Thyroid gland (tissue), 4 donors: ENCODE data around the gene HIPK3. TPM values are rescaled to one million over a fixed set of nuclear protein-coding genes. Genes with fewer than 3 reads are reported as not detected.

ENCODE experiments used
- DNase-seq, 2 donors: peaks; one replicate each; pipeline ENCODE4 v3.0.0-alpha.2; 2019
- H3K27ac ChIP-seq, 3 donors: fragments of 200-600 bp; sonication (generic); 1 replicate in 2 of 3; 2 replicates in 1 of 3; pipeline ENCODE4 v1.5.1; 2016 to 2019; ENCODE audit warnings: mild to moderate bottlenecking in 1 of 3, moderate library complexity in 1 of 3
- H3K27me3 ChIP-seq: fragments of 200-600 bp; sonication (generic); one replicate; pipeline ENCODE4 v1.5.1; 2019
- H3K36me3 ChIP-seq, 2 donors: fragments of 200-600 bp; sonication (generic); one replicate each; pipeline ENCODE4 v1.5.1; 2016 to 2019
- H3K4me1 ChIP-seq, 2 donors: fragments of 200-600 bp; sonication (generic); one replicate each; pipeline ENCODE4 v1.5.1; 2017 to 2019
- H3K4me3 ChIP-seq, 3 donors: fragments of 200-600 bp; sonication (generic); replicated peaks in 1 of 3; 1 replicate in 2 of 3; 2 replicates in 1 of 3; pipeline ENCODE4 v1.5.1; 2016; ENCODE audit warnings: mild to moderate bottlenecking in 1 of 3
- H3K9me3 ChIP-seq: fragments of 200-600 bp; sonication (generic); one replicate; pipeline ENCODE4 v1.5.1; 2017
- CTCF ChIP-seq, 6 experiments: fragments of 200-600 bp in 3 of 6; fragments of 450-650 bp in 3 of 6; sonication (generic) in 3 of 6; IDR thresholded peaks; one replicate each; pipeline ENCODE4 v1.5.1; 2016 to 2019; ENCODE audit warnings: antibody characterized with exemption in 6 of 6, mild to moderate bottlenecking in 2 of 6, inconsistent platforms in 1 of 6, moderate library complexity in 1 of 6
- POLR2A ChIP-seq, 2 donors: fragments of 450-650 bp; IDR thresholded peaks; one replicate each; pipeline ENCODE4 v1.6.1; 2017; ENCODE audit warnings: antibody characterized with exemption in 2 of 2, mild to moderate bottlenecking in 2 of 2, moderate library complexity in 1 of 2
- WGBS, 2 donors: methylation state at CpG; one replicate each; pipeline ENCODE4 v1.1.5; 2017; 5-methylcytosine and 5-hydroxymethylcytosine counted together
- intact Hi-C: fragments of 100-400 bp; cut with DNase I; formaldehyde crosslinking; loops from one replicate; pipeline ENCODE4 v1.15.1; 2023
- total RNA-seq, 4 donors: library from RNA; depleted of rRNA; stranded (reverse); fragments of >200 nt; gene quantifications; one replicate each; pipeline ENCODE4 v1.2.3, GENCODE V29; 2016

HIPK3 gene
- total RNA-seq, 4 donors from 2014 or later: 156 to 377 (median 216) TPM

DNA sequence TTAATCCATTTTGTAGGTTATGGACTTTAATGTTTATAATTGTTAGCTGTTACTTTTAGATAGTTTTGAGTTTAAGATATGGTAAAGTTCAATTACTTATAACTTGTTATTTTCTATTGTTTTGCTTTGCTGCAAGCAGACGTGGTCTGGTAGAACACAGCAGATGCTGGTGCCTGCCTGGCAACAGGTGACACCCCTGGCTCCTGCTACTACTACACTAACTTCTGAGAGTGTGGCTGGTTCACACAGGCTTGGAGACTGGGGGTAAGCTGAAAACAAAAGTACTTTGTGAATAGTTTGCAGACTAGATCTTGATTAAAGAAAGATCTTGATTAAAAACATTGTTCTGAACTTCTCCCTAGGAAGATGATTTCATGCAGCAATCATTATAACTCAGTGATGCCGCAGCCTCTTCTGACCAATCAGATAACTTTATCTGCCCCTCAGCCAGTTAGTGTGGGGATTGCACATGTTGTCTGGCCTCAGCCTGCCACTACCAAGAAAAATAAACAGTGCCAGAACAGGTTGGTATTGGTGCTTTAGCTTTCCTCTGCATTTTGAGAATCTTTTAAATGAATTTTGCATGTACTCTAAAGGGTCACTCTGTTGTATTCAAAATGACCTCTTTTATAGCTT lies 90.4 kb downstream of the HIPK3 start:
- Histone ChIP-seq H3K27me3 (no peaks in the 10 kb centered on the region), H3K4me1 (no peaks in the 10 kb centered on the region), H3K27ac (no peak overlapping the region), H3K9me3 (no peaks in the 10 kb centered on the region), H3K4me3 (no peak overlapping the region), H3K36me3 (peaks cover 56 to 66% of the 10 kb centered on the region in 2 donors)
- intact Hi-C loops: no loop called here
- 80 to 86% methylated on average over 2 of the region's 2 CpGs for WGBS, 2 donors
- TF ChIP-seq CTCF (IDR thresholded peaks at IDR 0.05) (no peak), POLR2A (IDR thresholded peaks at IDR 0.05) (no peak)
- DNase-seq: peak in 1 of 2 donors; percentile 13

DNA sequence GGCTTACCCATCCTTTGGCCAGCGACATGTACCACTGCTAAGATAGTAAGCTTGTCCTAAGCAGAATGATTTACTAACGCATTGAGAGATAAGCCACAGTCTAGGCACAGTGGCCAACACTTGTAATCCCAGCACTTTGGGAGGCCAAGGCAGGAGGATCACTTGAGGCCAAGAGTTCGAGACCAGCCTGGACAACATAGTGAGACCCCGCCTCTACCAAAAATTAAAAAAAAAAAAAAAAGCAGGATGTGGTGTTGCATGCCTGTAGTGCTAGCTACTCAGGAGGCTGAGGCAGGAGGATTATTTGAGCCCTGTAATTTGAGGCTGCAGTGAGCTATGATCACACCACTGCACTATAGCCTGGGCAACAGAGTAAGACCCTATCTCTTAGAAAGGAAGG lies 93.1 kb downstream of the HIPK3 start:
- Histone ChIP-seq H3K4me3 (no peak overlapping the region), H3K9me3 (no peaks in the 10 kb centered on the region), H3K27me3 (no peaks in the 10 kb centered on the region), H3K27ac (no peak overlapping the region), H3K36me3 (peaks cover 63 to 80% of the 10 kb centered on the region in 2 donors), H3K4me1 (no peaks in the 10 kb centered on the region)
- no peak for TF ChIP-seq CTCF (IDR thresholded peaks at IDR 0.05)
- no peak for TF ChIP-seq POLR2A (IDR thresholded peaks at IDR 0.05)
- intact Hi-C loops: no loop called here
- DNase-seq: no peak
- 98% methylated on average over 4 of the region's 4 CpGs for WGBS, 2 donors

- intact Hi-C loops: no loop called here
- Histone ChIP-seq H3K36me3 (peaks cover 7 to 9% of the 10 kb centered on the region in 2 donors), H3K4me1 (peaks cover 0 to 10% of the 10 kb centered on the region in 2 donors), H3K27me3 (no peaks in the 10 kb centered on the region), H3K4me3 (no peak overlapping the region), H3K9me3 (no peaks in the 10 kb centered on the region), H3K27ac (no peak overlapping the region)
- TF ChIP-seq POLR2A (IDR thresholded peaks at IDR 0.05) (no peak), CTCF (IDR thresholded peaks at IDR 0.05) (no peak)
- peak in 1 of 2 donors; percentile 16 for DNase-seq
- 58 to 66% methylated on average over 4 of the region's 4 CpGs for WGBS, 2 donors
Observed at GRCh38 chr11:33358150-33358831, 101.1 kb downstream of the HIPK3 start.

- intact Hi-C loops: loop anchor here (5.0 kb wide), 1 partner anchor 327 kb away; no protein-coding TSS in a partner anchor
- Histone ChIP-seq H3K9me3 (no peaks in the 10 kb centered on the region), H3K4me3 (no peak overlapping the region), H3K4me1 (peaks cover 0 to 10% of the 10 kb centered on the region in 2 donors), H3K36me3 (no peaks in the 10 kb centered on the region), H3K27me3 (no peaks in the 10 kb centered on the region), H3K27ac (no peak overlapping the region)
- DNase-seq: no peak
- TF ChIP-seq POLR2A (IDR thresholded peaks at IDR 0.05): no peak
- no peak for TF ChIP-seq CTCF (IDR thresholded peaks at IDR 0.05)
- WGBS, 2 donors: 78 to 90% methylated on average over 4 of the region's 4 CpGs
Observed at GRCh38 chr11:33360642-33361041, 103.5 kb downstream of the HIPK3 start.
